Inferior parietal cortex (tissue), 1 donor: ENCODE measurements around the gene FARP1.

ENCODE experiments used
- DNase-seq: peaks from one replicate; pipeline ENCODE4 v3.0.0-alpha.2; 2016; ENCODE audit errors: extremely low spot score

The FARP1 gene

GRCh38 chr13:98142380-98143156 lies at the start of gene FARP1:
TSS of gene FARP1 (plus strand) at chr13:98143094. CDS start at chr13:98213243, 70,149 bp downstream.
- DNase-seq: no peak

- DNase-seq: no peak
Observed at GRCh38 chr13:98094678-98095266, 48.1 kb upstream of the FARP1 start.

GRCh38 chr13:98096059-98096458 lies 46.8 kb upstream of the FARP1 start:
- DNase-seq: no peak

- no peak for DNase-seq
Observed at GRCh38 chr13:98097749-98098148, 45.1 kb upstream of the FARP1 start.

- no peak for DNase-seq
Observed at GRCh38 chr13:98098516-98098915, 44.4 kb upstream of the FARP1 start.

- no peak for DNase-seq
Observed at GRCh38 chr13:98099627-98100026, 43.3 kb upstream of the FARP1 start.

- DNase-seq: no peak
Observed at GRCh38 chr13:98100481-98100880, 42.4 kb upstream of the FARP1 start.

GRCh38 chr13:98103531-98103930 lies 39.4 kb upstream of the FARP1 start:
- no peak for DNase-seq

- DNase-seq: no peak
Observed at GRCh38 chr13:98103942-98104880, 38.7 kb upstream of the FARP1 start.

GRCh38 chr13:98105929-98106336 lies 37.0 kb upstream of the FARP1 start:
- no peak for DNase-seq

- DNase-seq: no peak
Observed at GRCh38 chr13:98108341-98108740, 34.6 kb upstream of the FARP1 start.

- DNase-seq: no peak
Observed at GRCh38 chr13:98109226-98109853, 33.6 kb upstream of the FARP1 start.

- no peak for DNase-seq
Observed at GRCh38 chr13:98110749-98111148, 32.1 kb upstream of the FARP1 start.

GRCh38 chr13:98111168-98112098 lies 31.5 kb upstream of the FARP1 start:
- no peak for DNase-seq

- no peak for DNase-seq
Observed at GRCh38 chr13:98112456-98112855, 30.4 kb upstream of the FARP1 start.

- DNase-seq: no peak
Observed at GRCh38 chr13:98118865-98119264, 24.0 kb upstream of the FARP1 start.

- DNase-seq: no peak
Observed at GRCh38 chr13:98123176-98123575, 19.7 kb upstream of the FARP1 start.

GRCh38 chr13:98129059-98129746 lies 13.7 kb upstream of the FARP1 start:
- DNase-seq: no peak

- no peak for DNase-seq
Observed at GRCh38 chr13:98133946-98134345, 8.9 kb upstream of the FARP1 start.

- DNase-seq: no peak
Observed at GRCh38 chr13:98134901-98135300, 8.0 kb upstream of the FARP1 start.
